HG03439 (cell line): ENCODE data around the gene ADCY2.

Experiments used
- ATAC-seq: cut with Tn5 transposase; IDR thresholded peaks from one replicate; pipeline ENCODE4 v1.9.1; 2021; ENCODE audit warnings: mild to moderate bottlenecking, moderate library complexity; ENCODE audit not compliant: unreplicated experiment

The ADCY2 gene

GRCh38 chr5:7500256-7500655 lies 104.3 kb downstream of the ADCY2 start:
- ATAC-seq = no peak

GRCh38 chr5:7501061-7501460 lies 105.1 kb downstream of the ADCY2 start:
- ATAC-seq = no peak

DNA sequence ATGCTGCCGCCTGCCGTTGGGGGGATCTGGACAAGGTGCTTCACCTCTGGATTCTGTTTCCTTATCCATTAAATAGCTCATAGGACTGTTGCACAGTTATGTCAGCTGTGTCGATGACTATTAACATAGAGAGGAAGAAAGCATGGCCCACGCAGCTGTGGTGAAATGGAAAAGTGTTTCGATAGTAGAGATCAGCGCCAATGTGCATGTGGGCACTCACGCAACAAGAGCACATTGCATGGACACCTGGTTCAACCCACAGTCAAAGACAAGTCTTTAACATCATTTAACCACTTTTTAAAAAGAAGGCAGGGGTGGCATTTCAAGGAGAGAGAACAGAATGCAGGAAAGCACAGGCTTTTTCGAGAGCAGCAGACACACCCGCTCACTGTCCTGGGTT lies 107.6 kb downstream of the ADCY2 start:
- ATAC-seq = no peak

GRCh38 chr5:7515284-7515914 lies 119.5 kb downstream of the ADCY2 start:
- no peak for ATAC-seq

DNA sequence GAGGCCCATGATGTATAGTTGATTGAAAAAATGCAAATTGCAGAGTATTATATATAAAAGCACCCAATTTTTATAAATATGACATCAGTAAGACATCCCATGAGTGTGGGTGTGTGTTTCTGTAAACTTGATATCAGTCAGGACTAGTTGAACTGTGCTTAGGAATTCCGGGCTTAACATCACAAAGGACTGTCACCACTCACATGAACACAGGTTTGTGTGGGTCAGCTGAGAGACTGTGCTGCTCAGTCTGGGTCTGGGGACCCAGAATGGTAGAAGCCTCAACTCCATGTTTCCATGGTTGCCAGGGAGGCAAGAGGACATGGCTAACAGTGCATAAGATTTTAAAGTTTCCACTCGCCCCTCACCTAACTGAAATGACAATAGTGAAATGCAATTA lies 120.3 kb downstream of the ADCY2 start:
- ATAC-seq = no peak

GRCh38 chr5:7517006-7517405 lies 121.1 kb downstream of the ADCY2 start:
- ATAC-seq = no peak

- no peak for ATAC-seq
Observed at GRCh38 chr5:7518947-7519560, 123.1 kb downstream of the ADCY2 start.

DNA sequence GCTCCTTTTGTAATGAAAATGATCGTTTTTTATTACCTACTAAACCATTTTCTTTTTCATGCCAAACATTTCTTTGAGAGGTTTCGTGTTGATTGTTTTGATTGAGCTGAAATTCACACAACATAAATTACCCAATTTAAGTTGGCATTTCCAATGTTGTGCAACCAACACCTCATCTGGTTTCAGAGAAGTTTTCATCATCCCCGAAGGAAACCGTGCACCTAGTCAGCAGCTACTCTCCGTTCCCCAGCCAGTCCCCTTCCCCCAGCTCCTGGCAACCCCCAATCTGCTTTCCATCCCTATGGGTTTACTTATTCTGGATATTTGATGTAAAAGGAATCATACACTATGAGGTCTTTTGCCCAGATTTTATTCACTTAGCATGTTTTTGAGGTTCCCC lies 123.6 kb downstream of the ADCY2 start:
- ATAC-seq = no peak

DNA sequence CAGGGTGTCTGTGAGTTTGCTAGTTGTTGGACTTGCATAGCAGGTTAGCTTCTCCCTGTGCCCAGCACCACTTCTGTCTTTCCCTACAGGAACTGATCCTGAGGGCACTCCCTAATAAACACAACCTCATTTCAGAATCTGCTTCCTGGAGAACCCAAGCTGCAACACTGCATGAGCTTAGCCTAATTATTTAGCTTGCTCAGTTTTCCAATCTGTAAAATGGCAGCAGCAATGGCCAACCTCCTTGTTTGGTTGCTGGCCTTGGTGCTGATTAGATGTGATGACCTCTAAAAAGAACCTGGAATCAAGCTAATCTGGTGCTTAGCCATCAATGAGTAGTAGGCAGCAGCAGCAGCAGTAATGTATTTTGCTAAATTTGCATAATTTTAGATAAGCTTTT lies 133.9 kb downstream of the ADCY2 start:
- ATAC-seq = no peak

DNA sequence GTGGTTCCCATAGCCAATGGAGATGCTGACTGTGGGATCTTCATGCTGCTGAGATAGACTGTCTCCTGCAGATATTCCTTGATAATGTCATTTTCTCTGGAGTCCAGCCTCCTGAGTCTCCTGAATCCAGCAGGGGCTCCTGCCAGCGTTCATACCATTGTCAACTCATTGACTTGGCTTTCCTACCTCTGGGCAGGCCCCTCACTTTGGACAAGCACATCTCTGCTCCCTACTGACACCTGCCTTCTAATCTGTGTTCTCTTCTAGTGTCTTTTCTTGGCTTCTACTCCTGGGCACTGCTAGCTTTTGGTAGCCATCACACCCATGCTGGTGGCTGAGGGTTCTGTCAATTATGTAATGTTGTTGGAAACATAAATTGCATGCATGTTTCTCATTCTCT lies 138.0 kb downstream of the ADCY2 start:
- ATAC-seq = no peak

GRCh38 chr5:7534505-7534904 lies 138.6 kb downstream of the ADCY2 start:
- no peak for ATAC-seq

DNA sequence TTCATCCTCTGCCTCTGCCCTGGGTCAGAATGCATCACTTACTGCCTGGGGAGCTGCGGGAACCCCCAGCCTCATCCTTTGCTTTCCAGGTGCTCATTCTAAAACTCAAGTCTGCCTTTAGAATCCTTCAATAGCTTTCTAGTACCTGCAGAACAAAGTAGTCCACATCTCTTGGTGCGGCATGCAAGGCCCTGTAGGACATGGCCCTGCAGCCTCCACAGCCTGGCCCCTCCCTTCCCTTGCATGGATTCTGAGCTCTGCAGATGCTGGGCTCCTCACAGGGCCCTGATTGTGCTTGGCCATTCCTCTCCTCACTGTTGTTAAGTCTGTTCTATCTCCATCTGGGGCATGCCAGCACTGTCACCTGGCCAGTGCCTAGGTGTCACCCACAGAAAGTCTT lies 141.6 kb downstream of the ADCY2 start:
- no peak for ATAC-seq

- ATAC-seq = no peak
Observed at GRCh38 chr5:7539571-7539970, 143.6 kb downstream of the ADCY2 start.

DNA sequence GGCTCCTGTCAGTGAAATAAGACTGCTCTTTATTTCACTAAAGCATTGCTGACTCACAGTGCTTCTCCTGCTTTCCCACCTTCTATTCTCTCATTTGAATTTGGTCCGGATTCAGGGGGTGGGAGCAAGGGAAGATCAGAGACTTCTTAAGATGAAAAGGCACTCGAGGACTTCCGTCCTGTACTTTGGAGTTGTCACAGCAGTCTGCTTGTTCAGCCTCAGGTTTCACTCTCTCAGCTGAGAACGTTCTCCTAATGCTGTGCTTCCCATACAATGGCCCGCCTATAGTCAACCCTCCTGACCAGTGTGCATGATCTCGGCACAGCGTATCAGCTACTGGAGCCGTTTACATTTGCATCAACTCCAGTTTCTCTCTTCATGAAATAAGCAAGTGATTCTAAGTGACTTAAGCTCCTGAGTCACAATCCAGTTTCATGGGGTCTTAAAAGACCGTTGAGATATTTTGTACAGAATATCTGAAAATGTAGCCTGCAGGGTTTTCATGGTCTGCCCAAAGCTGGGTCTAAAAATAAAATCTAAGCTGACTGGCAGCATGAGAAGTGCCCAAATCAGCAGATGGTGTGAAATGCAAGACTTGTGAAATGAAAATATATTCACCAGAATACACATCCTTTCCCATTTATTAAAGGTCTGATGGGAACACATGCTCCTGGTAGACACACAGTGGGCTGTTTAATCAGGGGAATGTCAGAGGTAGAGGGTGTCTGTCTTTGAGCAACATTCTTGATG lies 145.0 kb downstream of the ADCY2 start:
- ATAC-seq = no peak

DNA sequence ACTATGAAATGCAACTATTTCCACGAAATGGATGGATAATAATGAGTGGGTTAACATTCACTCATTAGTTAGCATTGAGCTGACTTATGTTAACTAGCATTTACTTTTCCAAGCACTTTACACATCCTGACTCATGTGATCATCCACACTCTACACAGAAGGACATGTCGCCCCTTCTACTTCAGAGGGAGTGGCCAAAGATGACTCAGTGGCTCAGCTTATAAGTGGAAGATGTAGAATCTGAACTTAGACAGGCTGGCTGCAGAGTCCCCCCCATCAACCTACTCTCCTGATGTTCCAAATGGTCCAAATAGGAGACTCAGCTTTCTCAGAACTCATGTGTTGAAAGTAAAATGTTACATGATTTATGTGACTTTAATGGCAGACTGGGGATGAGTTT lies 146.0 kb downstream of the ADCY2 start:
- ATAC-seq = no peak

GRCh38 chr5:7546555-7546954 lies 150.6 kb downstream of the ADCY2 start:
- ATAC-seq = no peak

- ATAC-seq = no peak
Observed at GRCh38 chr5:7548596-7548995, 152.7 kb downstream of the ADCY2 start.

DNA sequence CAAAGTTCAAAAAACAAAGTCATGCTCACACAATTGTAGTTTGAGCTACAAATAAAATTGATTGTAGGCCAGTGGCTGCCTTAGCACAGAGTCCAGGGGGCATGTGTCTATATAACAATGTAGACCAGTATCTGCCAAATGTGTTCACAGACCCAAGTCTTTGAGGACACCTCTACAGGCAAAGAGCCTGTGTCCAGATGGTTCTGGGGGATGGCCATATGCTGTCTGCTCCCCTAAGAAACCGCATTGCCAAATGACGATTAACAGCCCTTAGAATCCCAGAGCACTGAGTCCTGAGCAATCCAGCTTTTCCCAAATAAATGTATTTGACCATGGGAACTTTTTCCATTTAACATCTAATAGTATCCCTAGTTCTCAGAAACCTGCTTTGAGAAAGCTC lies 169.6 kb downstream of the ADCY2 start:
- ATAC-seq = no peak

- ATAC-seq = no peak
Observed at GRCh38 chr5:7576023-7576715, 180.2 kb downstream of the ADCY2 start.

DNA sequence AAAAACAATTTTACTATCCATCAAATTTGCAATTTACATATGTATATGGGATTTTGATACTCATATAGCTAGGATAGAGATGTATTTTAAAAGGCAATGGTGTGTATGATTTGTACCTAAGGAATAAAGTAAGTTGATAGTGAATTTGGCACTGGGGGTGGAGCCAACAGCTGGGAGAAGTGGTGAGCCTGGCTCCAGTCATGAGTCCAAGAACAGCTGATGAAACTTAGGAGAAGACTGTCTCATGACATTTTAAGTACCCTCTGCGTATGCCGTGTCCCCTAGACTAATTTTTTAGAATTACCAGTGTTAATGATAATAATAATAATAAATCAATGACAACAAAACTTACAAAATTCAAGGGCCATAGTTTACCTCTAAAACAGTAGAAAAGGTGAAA lies 181.4 kb downstream of the ADCY2 start:
- no peak for ATAC-seq

- ATAC-seq = no peak
Observed at GRCh38 chr5:7578071-7578470, 182.1 kb downstream of the ADCY2 start.

DNA sequence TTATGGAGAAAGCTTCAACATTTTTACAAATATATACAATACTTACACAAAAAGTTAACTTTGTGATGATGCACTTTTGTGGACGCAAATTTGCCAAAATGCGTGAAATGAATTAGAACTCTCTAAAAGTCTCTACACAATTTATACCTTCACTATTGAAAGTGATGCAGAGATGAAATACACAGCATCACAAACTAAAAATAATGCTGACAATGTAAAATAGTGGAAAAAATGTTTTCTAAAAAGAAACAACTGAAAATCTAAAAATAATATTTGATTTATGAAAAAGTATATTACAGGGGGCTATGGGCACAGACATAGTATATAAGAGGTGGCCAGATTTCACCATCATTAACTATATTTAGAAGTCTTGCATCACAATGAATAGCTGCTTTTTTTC lies 188.8 kb downstream of the ADCY2 start:
- no peak for ATAC-seq
